Gastroesophageal sphincter (tissue), 4 donors: ENCODE data around the gene TNFSF15. TPM values are rescaled to one million over a fixed set of nuclear protein-coding genes. Genes with fewer than 3 reads are reported as not detected.

Experiments used
- ATAC-seq: fragments of 150-250 bp; one replicate; pipeline ENCODE4 v1.9.1; 2016; ENCODE audit warnings: mild to moderate bottlenecking, moderate library complexity
- H3K27ac ChIP-seq, 4 donors: fragments of 200-600 bp; sonication (generic) in 3 of 4; 1 replicate in 3 of 4; 2 replicates in 1 of 4; pipeline ENCODE4 v1.5.1; 2016 to 2019
- H3K27me3 ChIP-seq: fragments of 200-600 bp; sonication (generic); one replicate; pipeline ENCODE4 v1.5.1; 2019
- H3K36me3 ChIP-seq, 2 donors: fragments of 200-600 bp; sonication (generic); one replicate each; pipeline ENCODE4 v1.5.1; 2019; ENCODE audit warnings: control low read depth in 1 of 2
- H3K4me1 ChIP-seq, 3 donors: fragments of 200-600 bp; sonication (generic); 1 replicate in 2 of 3; 2 replicates in 1 of 3; pipeline ENCODE4 v1.5.1; 2016 to 2019; ENCODE audit warnings: control low read depth in 2 of 3
- H3K4me3 ChIP-seq, 2 donors: fragments of 200-600 bp; sonication (generic); one replicate each; pipeline ENCODE4 v1.5.1; 2019; ENCODE audit warnings: mild to moderate bottlenecking in 1 of 2, moderate library complexity in 1 of 2
- H3K9me3 ChIP-seq, 3 donors: fragments of 200-600 bp; sonication (generic); one replicate each; pipeline ENCODE4 v1.5.1; 2017 to 2019; ENCODE audit warnings: control low read depth in 2 of 3
- CTCF ChIP-seq, 4 experiments: fragments of 200-600 bp in 2 of 4; fragments of 450-650 bp in 2 of 4; sonication (generic) in 1 of 4; IDR thresholded peaks; one replicate each; pipeline ENCODE4 v1.5.1; 2017 to 2019; ENCODE audit warnings: antibody characterized with exemption in 4 of 4, mild to moderate bottlenecking in 2 of 4, moderate library complexity in 2 of 4
- EP300 ChIP-seq: sonication (generic); formaldehyde crosslinking; IDR thresholded peaks from one replicate; pipeline ENCODE4 v1.6.1; 2017; ENCODE audit warnings: antibody characterized with exemption, mild to moderate bottlenecking
- POLR2A ChIP-seq, 2 donors: fragments of 450-650 bp; IDR thresholded peaks; one replicate each; pipeline ENCODE4 v1.6.1; 2017; ENCODE audit warnings: antibody characterized with exemption in 2 of 2, mild to moderate bottlenecking in 2 of 2, moderate library complexity in 1 of 2
- POLR2AphosphoS5 ChIP-seq: sonication (generic); formaldehyde crosslinking; IDR thresholded peaks from one replicate; pipeline ENCODE4 v1.6.1; 2017; ENCODE audit warnings: antibody characterized with exemption
- WGBS, 2 donors: methylation state at CpG; one replicate each; pipeline ENCODE4 v1.1.5; 2018; ENCODE audit warnings: low coverage in 1 of 2; 5-methylcytosine and 5-hydroxymethylcytosine counted together
- total RNA-seq, 4 donors: library from RNA; depleted of rRNA; stranded (reverse); fragments of >200 nt; gene quantifications; one replicate each; pipeline ENCODE4 v1.1.0, GENCODE V29; 2016

TNFSF15 gene
- total RNA-seq, 4 donors from 2014 or later = 0.13 to 0.27 (median 0.19) TPM

GRCh38 chr9:114826431-114826830 lies 20.6 kb upstream of the TNFSF15 start:
- Histone ChIP-seq H3K27me3 (no peaks in the 10 kb centered on the region), H3K4me3 (no peak overlapping the region), H3K27ac (no peak overlapping the region), H3K36me3 (no peaks in the 10 kb centered on the region), H3K4me1 (no peaks in the 10 kb centered on the region), H3K9me3 (no peaks in the 10 kb centered on the region)
- TF ChIP-seq POLR2A (IDR thresholded peaks at IDR 0.05) (no peak), EP300 (no peak), CTCF (IDR thresholded peaks at IDR 0.05) (no peak), POLR2AphosphoS5 (no peak)
- 75 to 94% methylated on average over 2 to 3 of the region's 3 CpGs for WGBS, 2 donors
- no peak for ATAC-seq

GRCh38 chr9:114825126-114825795 lies 19.4 kb upstream of the TNFSF15 start:
- Histone ChIP-seq H3K27me3 (no peaks in the 10 kb centered on the region), H3K4me1 (no peaks in the 10 kb centered on the region), H3K9me3 (no peaks in the 10 kb centered on the region), H3K36me3 (no peaks in the 10 kb centered on the region), H3K4me3 (no peak overlapping the region), H3K27ac (no peak overlapping the region)
- WGBS, 2 donors = 47 to 100% methylated on average over 1 to 4 of the region's 4 CpGs
- ATAC-seq = no peak
- TF ChIP-seq CTCF (IDR thresholded peaks at IDR 0.05) = no peak
- TF ChIP-seq POLR2AphosphoS5 = no peak
- no peak for TF ChIP-seq POLR2A (IDR thresholded peaks at IDR 0.05)
- TF ChIP-seq EP300 = no peak

- no peaks in the 10 kb centered on the region for H3K4me1 ChIP-seq
- no peaks in the 10 kb centered on the region for H3K9me3 ChIP-seq
- no peaks in the 10 kb centered on the region for H3K36me3 ChIP-seq
- TF ChIP-seq POLR2A (IDR thresholded peaks at IDR 0.05) = no peak
- TF ChIP-seq EP300 = no peak
- no peak for TF ChIP-seq CTCF (IDR thresholded peaks at IDR 0.05)
- TF ChIP-seq POLR2AphosphoS5 = no peak
- H3K27ac ChIP-seq = no peak overlapping the region
- H3K4me3 ChIP-seq = no peak overlapping the region
- WGBS, 2 donors = 38 to 53% methylated on average over 1 of the region's 1 CpG
- no peaks in the 10 kb centered on the region for H3K27me3 ChIP-seq
- ATAC-seq = no peak
Measured at GRCh38 chr9:114824110-114824509, 18.3 kb upstream of the TNFSF15 start.

- no peak for ATAC-seq
- H3K27me3 ChIP-seq = no peaks in the 10 kb centered on the region
- 14% methylated on average over 1 of the region's 1 CpG; no CpG with 5 or more reads in 1 of the 2 donors for WGBS, 2 donors
- H3K27ac ChIP-seq = no peak overlapping the region
- no peak overlapping the region for H3K4me3 ChIP-seq
- no peaks in the 10 kb centered on the region for H3K9me3 ChIP-seq
- no peaks in the 10 kb centered on the region for H3K36me3 ChIP-seq
- TF ChIP-seq EP300 (no peak), POLR2AphosphoS5 (no peak), POLR2A (IDR thresholded peaks at IDR 0.05) (no peak), CTCF (IDR thresholded peaks at IDR 0.05) (no peak)
- no peaks in the 10 kb centered on the region for H3K4me1 ChIP-seq
Measured at GRCh38 chr9:114823441-114823840, 17.6 kb upstream of the TNFSF15 start.

- no peaks in the 10 kb centered on the region for H3K9me3 ChIP-seq
- no peak overlapping the region for H3K4me3 ChIP-seq
- H3K27me3 ChIP-seq = no peaks in the 10 kb centered on the region
- ATAC-seq = no peak
- no peaks in the 10 kb centered on the region for H3K4me1 ChIP-seq
- TF ChIP-seq POLR2AphosphoS5 (no peak), CTCF (IDR thresholded peaks at IDR 0.05) (no peak), POLR2A (IDR thresholded peaks at IDR 0.05) (no peak), EP300 (no peak)
- H3K27ac ChIP-seq = no peak overlapping the region
- WGBS, 2 donors = 71 to 88% methylated on average over 2 of the region's 2 CpGs
- H3K36me3 ChIP-seq = no peaks in the 10 kb centered on the region
Measured at GRCh38 chr9:114822708-114823107, 16.9 kb upstream of the TNFSF15 start.
